GM23338 (cell line): Measurements from ENCODE around the gene ATRIP. TPM values are rescaled to one million over a fixed set of nuclear protein-coding genes. Genes with fewer than 3 reads are reported as not detected.

Source experiments
- ATAC-seq: fragments of 200-7000 bp; cut with Tn5 transposase; 3 replicates; pipeline ENCODE4 v1.9.1; 2020
- DNase-seq: peaks from one replicate; pipeline ENCODE4 v3.0.0-alpha.2; 2015; ENCODE audit warnings: low spot score
- H2AFZ ChIP-seq: fragments of 200-600 bp; sonication (generic); 2 replicates; pipeline ENCODE4 v1.8.0; 2016; ENCODE audit warnings: antibody characterized with exemption, mild to moderate bottlenecking, moderate library complexity
- H3F3A ChIP-seq: fragments of 200-600 bp; sonication (generic); replicated peaks from 2 replicates; pipeline ENCODE4 v1.8.0; 2017; ENCODE audit warnings: antibody characterized with exemption, mixed run types, low read depth
- H3K27ac ChIP-seq: fragments of 200-600 bp; sonication (generic); 2 replicates; pipeline ENCODE4 v1.6.1; 2016; ENCODE audit warnings: low read depth
- H3K27me3 ChIP-seq: fragments of 200-600 bp; sonication (generic); 2 replicates; pipeline ENCODE4 v1.8.0; 2016; ENCODE audit warnings: mild to moderate bottlenecking, mixed run types, moderate library complexity; ENCODE audit not compliant: insufficient read depth
- H3K36me3 ChIP-seq: fragments of 200-600 bp; sonication (generic); 2 replicates; pipeline ENCODE4 v1.8.0; 2016; ENCODE audit warnings: mild to moderate bottlenecking; ENCODE audit not compliant: insufficient read depth
- H3K4me1 ChIP-seq: fragments of 200-600 bp; sonication (generic); 2 replicates; pipeline ENCODE4 v1.8.0; 2016; ENCODE audit warnings: mild to moderate bottlenecking, moderate library complexity; ENCODE audit not compliant: insufficient read depth
- H3K4me2 ChIP-seq: fragments of 200-600 bp; sonication (generic); 2 replicates; pipeline ENCODE4 v1.7.1; 2017; ENCODE audit warnings: mixed run types
- H3K4me3 ChIP-seq: fragments of 200-600 bp; sonication (generic); 2 replicates; pipeline ENCODE4 v1.6.1; 2016; ENCODE audit warnings: mixed run types
- H3K79me2 ChIP-seq: fragments of 200-600 bp; sonication (generic); replicated peaks from 2 replicates; pipeline ENCODE4 v1.8.0; 2017; ENCODE audit warnings: mild to moderate bottlenecking; ENCODE audit not compliant: insufficient read depth
- H3K9me2 ChIP-seq: fragments of 200-600 bp; sonication (generic); 2 replicates; pipeline ENCODE4 v1.8.0; 2017; ENCODE audit not compliant: insufficient read depth
- H4K20me1 ChIP-seq: fragments of 200-600 bp; sonication (generic); replicated peaks from 2 replicates; pipeline ENCODE4 v1.8.0; 2017; ENCODE audit warnings: mild to moderate bottlenecking; ENCODE audit not compliant: insufficient read depth
- H3K27ac Mint-ChIP-seq: 2 replicates; pipeline ENCODE4 v1.8.0; 2020; ENCODE audit warnings: inconsistent platforms, mild to moderate bottlenecking, moderate library complexity, mixed read lengths
- H3K27me3 Mint-ChIP-seq: 3 replicates; pipeline ENCODE4 v1.8.0; 2022; ENCODE audit warnings: low read depth, mild to moderate bottlenecking, moderate library complexity, mixed read lengths, inconsistent platforms; ENCODE audit not compliant: insufficient read depth, poor library complexity
- H3K36me3 Mint-ChIP-seq: 3 replicates; pipeline ENCODE4 v1.8.0; 2021; ENCODE audit warnings: low read depth, mild to moderate bottlenecking, inconsistent platforms, moderate library complexity, mixed read lengths
- H3K4me1 Mint-ChIP-seq: 3 replicates; pipeline ENCODE4 v1.8.0; 2020; ENCODE audit warnings: mild to moderate bottlenecking, inconsistent platforms, mixed read lengths
- H3K4me3 Mint-ChIP-seq: 3 replicates; pipeline ENCODE4 v1.8.0; 2021; ENCODE audit warnings: moderate library complexity, mild to moderate bottlenecking, inconsistent platforms, mixed read lengths
- H3K9me3 Mint-ChIP-seq: 3 replicates; pipeline ENCODE4 v1.8.0; 2020; ENCODE audit warnings: moderate library complexity, mild to moderate bottlenecking, inconsistent platforms, mixed read lengths
- CREB1 ChIP-seq: fragments of 250-450 bp; sonication (Bioruptor Pico); IDR thresholded peaks from 2 replicates; pipeline ENCODE4 v1.5.0; 2020; ENCODE audit warnings: low read depth, mild to moderate bottlenecking, moderate library complexity
- ETS1 ChIP-seq: IDR thresholded peaks from 2 replicates; pipeline ENCODE4 v1.6.1; 2016; ENCODE audit warnings: antibody characterized with exemption
- EZH2 ChIP-seq: fragments of 200-600 bp; sonication (generic); IDR thresholded peaks from one replicate; pipeline ENCODE4 v1.8.0; 2017; ENCODE audit warnings: antibody characterized with exemption, mild to moderate bottlenecking, low read depth; ENCODE audit not compliant: unreplicated experiment
- NANOG ChIP-seq: IDR thresholded peaks from 2 replicates; pipeline ENCODE4 v1.6.1; 2016; ENCODE audit warnings: antibody characterized with exemption, borderline replicate concordance
- REST ChIP-seq: IDR thresholded peaks from one replicate; pipeline ENCODE4 v1.6.1; 2018; ENCODE audit warnings: antibody characterized with exemption; ENCODE audit not compliant: unreplicated experiment
- STAT1 ChIP-seq: IDR thresholded peaks from one replicate; pipeline ENCODE4 v1.6.1; 2016; ENCODE audit warnings: antibody characterized with exemption; ENCODE audit not compliant: unreplicated experiment
- ZNF462 ChIP-seq: fragments of 250-450 bp; sonication (Bioruptor Pico); IDR thresholded peaks from 2 replicates; pipeline ENCODE4 v1.5.0; 2020; ENCODE audit warnings: mild to moderate bottlenecking, moderate library complexity
- polyA plus RNA-seq: library from polyadenylated mRNA; unstranded; fragments of >200 nt; fragmentation: Nextera tagmentation; extraction: Ambion mirVana; gene quantifications from 2 replicates; pipeline ENCODE4 v1.2.1, GENCODE V29; 2016
- total RNA-seq: library from RNA; depleted of rRNA; stranded (reverse); fragments of >200 nt; shearing (Covaris generic); gene quantifications from 2 replicates; pipeline ENCODE4 v1.2.3, GENCODE V29; 2014

Gene ATRIP
- total and polyA plus RNA-seq, 2 experiments from 2014 or later: 5.8 to 17.3 TPM

- Mint-ChIP-seq H3K4me1 (peaks cover 28% of the 10 kb centered on the region), H3K9me3 (no peaks in the 10 kb centered on the region), H3K4me3 (no peak overlapping the region; the same call in 2 of the 3 replicates), H3K27me3 (peaks cover 12% of the 10 kb centered on the region), H3K36me3 (peaks cover 51% of the 10 kb centered on the region), H3K27ac (peak overlapping the region; percentile 99)
- no peak for DNase-seq
- no peak for ATAC-seq
- Histone ChIP-seq H3K9me2 (no peaks in the 10 kb centered on the region), H3K4me2 (no peak overlapping the region), H3K79me2 (no peaks in the 10 kb centered on the region; the same call in 1 of the 2 replicates), H3K27me3 (no peaks in the 10 kb centered on the region), H3K36me3 (peaks cover 19% of the 10 kb centered on the region; the same call in 1 of the 2 replicates), H2AFZ (no peak overlapping the region), H4K20me1 (no peaks in the 10 kb centered on the region; the same call in 1 of the 2 replicates), H3K4me3 (no peak overlapping the region), H3K27ac (peak overlapping the region; percentile 92), H3F3A (peaks cover 8% of the 10 kb centered on the region; the same call in 1 of the 2 replicates), H3K4me1 (no peaks in the 10 kb centered on the region)
- TF ChIP-seq ETS1: no peak
These were observed 18.6 kb downstream of the ATRIP start for GRCh38 chr3:48465237-48465530.

GRCh38 chr3:48465531-48466378 lies 19.2 kb downstream of the ATRIP start:
- no peaks in the 10 kb centered on the region for H3K4me1 ChIP-seq
- Mint-ChIP-seq H3K36me3 (peaks cover 45% of the 10 kb centered on the region), H3K4me3 (peak overlapping the region; percentile 52), H3K4me1 (peaks cover 28% of the 10 kb centered on the region), H3K9me3 (no peaks in the 10 kb centered on the region), H3K27ac (peak overlapping the region; percentile 99), H3K27me3 (peaks cover 12% of the 10 kb centered on the region)
- H2AFZ ChIP-seq: no peak overlapping the region
- H3K9me2 ChIP-seq: no peaks in the 10 kb centered on the region
- peaks cover 5% of the 10 kb centered on the region for H3K79me2 ChIP-seq
- H3K4me3 ChIP-seq: no peak overlapping the region
- peaks cover 15% of the 10 kb centered on the region; the same call in 1 of the 2 replicates for H3K36me3 ChIP-seq
- DNase-seq (peak; percentile 99), ATAC-seq (peak; percentile 91)
- no peaks in the 10 kb centered on the region for H3K27me3 ChIP-seq
- H4K20me1 ChIP-seq: no peaks in the 10 kb centered on the region; the same call in 1 of the 2 replicates
- H3K4me2 ChIP-seq: peak overlapping the region; percentile 56; the same call in 1 of the 2 replicates
- peaks cover 8% of the 10 kb centered on the region; the same call in 1 of the 2 replicates for H3F3A ChIP-seq
- peak overlapping the region; percentile 96 for H3K27ac ChIP-seq
- TF ChIP-seq EZH2 (no peak), CREB1 (CRISPR knock-in tag) (no peak), NANOG (no peak), STAT1 (no peak), REST (no peak), ETS1 (0 out of 2 replicates have a peak, but pooled peaks have one; percentile 24), ZNF462 (CRISPR knock-in tag) (no peak)
